ENCODE data around the gene ARL3. TPM values are rescaled to one million over a fixed set of nuclear protein-coding genes. Genes with fewer than 3 reads are reported as not detected.

The ARL3 gene
- total and polyA plus RNA-seq, 7 donors = 2.8 to 6.5 (median 3.4) TPM

GRCh38 chr10:102712843-102713538 lies 1.2 kb downstream of the ARL3 start:
- WGBS, 3 donors = 11 to 14% (median 12%) methylated on average over 8 of the region's 8 CpGs
- no peak for TF ChIP-seq CTCF (IDR thresholded peaks at IDR 0.05)
- peak overlapping the region; percentile 69 for H3K27ac ChIP-seq
- H3K4me3 ChIP-seq = peak overlapping the region; percentile 85
- H3K9me3 ChIP-seq = no peaks in the 10 kb centered on the region
- intact Hi-C loops (cut with DNase I) = loop anchor here in 1 of 2 donors (1.0 kb wide), 1 partner anchor 27 kb away; no protein-coding TSS in a partner anchor
- H3K27me3 ChIP-seq (ENCODE audit: insufficient read depth in 3 of 3, low read length in 2 of 3) = no peaks in the 10 kb centered on the region
- DNase-seq (no peak), ATAC-seq (no peak)
- H3K36me3 ChIP-seq (ENCODE audit: insufficient read depth in 1 of 2, low read depth in 1 of 2) = peaks cover 0 to 9% of the 10 kb centered on the region in 2 donors
- peaks cover 23% of the 10 kb centered on the region for H3K4me1 ChIP-seq

GRCh38 chr10:102712089-102712488 lies 2.1 kb downstream of the ARL3 start:
- Histone ChIP-seq H3K9me3 (no peaks in the 10 kb centered on the region), H3K27me3 (ENCODE audit: insufficient read depth in 3 of 3, low read length in 2 of 3) (no peaks in the 10 kb centered on the region), H3K4me3 (no peak overlapping the region), H3K27ac (no peak overlapping the region), H3K36me3 (ENCODE audit: insufficient read depth in 1 of 2, low read depth in 1 of 2) (peaks cover 0 to 7% of the 10 kb centered on the region in 2 donors), H3K4me1 (peaks cover 14% of the 10 kb centered on the region)
- intact Hi-C loops (cut with DNase I) = no loop called here
- WGBS, 3 donors = 80 to 86% (median 83%) methylated on average over 4 of the region's 4 CpGs
- no peak for TF ChIP-seq CTCF (IDR thresholded peaks at IDR 0.05)
- no peak for DNase-seq
- no peak for ATAC-seq

GRCh38 chr10:102710609-102711008 lies 3.6 kb downstream of the ARL3 start:
- ATAC-seq (no peak), DNase-seq (no peak)
- no peaks in the 10 kb centered on the region for H3K36me3 ChIP-seq (ENCODE audit: insufficient read depth in 1 of 2, low read depth in 1 of 2)
- no peaks in the 10 kb centered on the region for H3K9me3 ChIP-seq
- H3K4me3 ChIP-seq = no peak overlapping the region
- H3K27me3 ChIP-seq (ENCODE audit: insufficient read depth in 3 of 3, low read length in 2 of 3) = no peaks in the 10 kb centered on the region
- no peak for TF ChIP-seq CTCF (IDR thresholded peaks at IDR 0.05)
- intact Hi-C loops (cut with DNase I) = no loop called here
- WGBS, 3 donors = 55 to 69% (median 62%) methylated on average over 4 of the region's 4 CpGs
- H3K27ac ChIP-seq = no peak overlapping the region
- H3K4me1 ChIP-seq = peaks cover 9% of the 10 kb centered on the region

GRCh38 chr10:102705531-102705930 lies 8.7 kb downstream of the ARL3 start:
- H3K4me1 ChIP-seq = no peaks in the 10 kb centered on the region
- DNase-seq (no peak), ATAC-seq (no peak)
- H3K4me3 ChIP-seq = no peak overlapping the region
- H3K27ac ChIP-seq = no peak overlapping the region
- no peaks in the 10 kb centered on the region for H3K9me3 ChIP-seq
- no peak for TF ChIP-seq CTCF (IDR thresholded peaks at IDR 0.05)
- intact Hi-C loops (cut with DNase I) = no loop called here
- peaks cover 0 to 7% of the 10 kb centered on the region in 2 donors for H3K36me3 ChIP-seq (ENCODE audit: insufficient read depth in 1 of 2, low read depth in 1 of 2)
- no peaks in the 10 kb centered on the region for H3K27me3 ChIP-seq (ENCODE audit: insufficient read depth in 3 of 3, low read length in 2 of 3)
- 67 to 71% (median 71%) methylated on average over 2 of the region's 2 CpGs for WGBS, 3 donors

- intact Hi-C loops (cut with DNase I) = no loop called here
- Histone ChIP-seq H3K27ac (no peak overlapping the region), H3K9me3 (no peaks in the 10 kb centered on the region), H3K4me1 (no peaks in the 10 kb centered on the region), H3K4me3 (no peak overlapping the region), H3K27me3 (ENCODE audit: insufficient read depth in 3 of 3, low read length in 2 of 3) (no peaks in the 10 kb centered on the region), H3K36me3 (ENCODE audit: insufficient read depth in 1 of 2, low read depth in 1 of 2) (peaks cover 0 to 7% of the 10 kb centered on the region in 2 donors)
- no peak for TF ChIP-seq CTCF (IDR thresholded peaks at IDR 0.05)
- ATAC-seq = no peak
- 84 to 90% (median 87%) methylated on average over 6 of the region's 6 CpGs for WGBS, 3 donors
- no peak for DNase-seq
Observed at GRCh38 chr10:102704915-102705314, 9.3 kb downstream of the ARL3 start.
